H1 (cell line): ENCODE measurements around the gene SV2C.

ENCODE experiments used
- CBX5 ChIP-seq: fragments of 300-800, 300-1000 bp; sonication (generic); IDR thresholded peaks from 2 replicates; pipeline ENCODE4 v1.7.1; 2016; ENCODE audit warnings: antibody characterized with exemption, low read length, low read depth
- CHD1 ChIP-seq: IDR thresholded peaks from 2 replicates; pipeline ENCODE4 v1.6.1; 2012; ENCODE audit warnings: low read depth, low read length, improper control_type of control experiment
- CREB1 ChIP-seq: IDR thresholded peaks from 2 replicates; pipeline ENCODE4 v1.6.1; 2012; ENCODE audit warnings: inconsistent platforms
- CTCF ChIP-seq, 3 experiments: IDR thresholded peaks; 1 replicate in 2 of 3; 2 replicates in 1 of 3; pipeline versions ENCODE4 v1.5.1 to v1.6.1; 2011; ENCODE audit warnings: low read length in 3 of 3, mild to moderate bottlenecking in 3 of 3, inconsistent platforms in 2 of 3, low read depth in 1 of 3, moderate library complexity in 1 of 3; ENCODE audit not compliant: insufficient read depth in 1 of 3; ENCODE audit errors: control extremely low read depth in 1 of 3
- POLR2AphosphoS5 ChIP-seq: IDR thresholded peaks from 2 replicates; pipeline ENCODE4 v1.6.1; 2011; ENCODE audit warnings: low read depth, low read length
- SIN3A ChIP-seq, 2 experiments: IDR thresholded peaks in 1 of 2; conservative IDR thresholded peaks in 1 of 2; 2 replicates each; pipeline ENCODE4 v1.6.1; 2011 to 2012; ENCODE audit warnings: low read length in 2 of 2, improper control_type of control experiment in 1 of 2, low read depth in 1 of 2, mild to moderate bottlenecking in 1 of 2

GRCh38 chr5:76351577-76351976, 268.4 kb downstream of the SV2C start:
- TF ChIP-seq POLR2AphosphoS5, result no peak
- no peak for TF ChIP-seq CREB1
- no peak for TF ChIP-seq SIN3A (conservative IDR thresholded peaks at IDR 0.05 in 1 of 2, IDR thresholded peaks at IDR 0.05 in 1 of 2; ENCODE audit: low read depth in 1 of 2, low read length in 2 of 2)
- no peak for TF ChIP-seq CHD1
- no peak for TF ChIP-seq CTCF (IDR thresholded peaks at IDR 0.05; ENCODE audit: control extremely low read depth in 1 of 3, insufficient read depth in 1 of 3, low read depth in 1 of 3, low read length in 3 of 3)
- TF ChIP-seq CBX5, result no peak
